Endothelial cell of umbilical vein (primary cell): ENCODE measurements around the gene FOCAD. TPM values are rescaled to one million over a fixed set of nuclear protein-coding genes. Genes with fewer than 3 reads are reported as not detected.

Experiments used
- BruUV-seq: library from RNA; stranded (reverse); fragments of 400-500 nt; replicated peaks from 2 replicates; lab custom pipeline; 2021; lab: Mats Ljungman, UMichigan
- CTCF ChIA-PET: fragments of 300-600, 350-600 bp; sonication (Branson Sonifier 250); formaldehyde crosslinking; loops from one replicate; lab custom pipeline; 2021; ENCODE audit warnings: antibody characterized with exemption, inconsistent platforms; lab: Charles Lee
- POLR2A ChIA-PET: fragments of 300-600, 350-600 bp; sonication (Branson Sonifier 250); formaldehyde crosslinking; loops from one replicate; lab custom pipeline; 2021; ENCODE audit warnings: antibody characterized with exemption, inconsistent platforms; lab: Charles Lee
- DNase-seq: peaks from one replicate; pipeline ENCODE4 v3.0.0-alpha.2; 2011; ENCODE audit warnings: low read depth, low spot score
- FAIRE-seq: peaks from 2 replicates; lab custom pipeline; 2011; peaks lifted over from hg19 to GRCh38; lab: Jason Lieb, UNC
- H2AFZ ChIP-seq: 2 replicates; pipeline ENCODE4 v1.6.0; 2012; ENCODE audit warnings: low read depth, low read length, control low read depth, inconsistent platforms
- H3K27ac ChIP-seq: 2 replicates; pipeline ENCODE4 v1.5.1; 2011; ENCODE audit warnings: low read depth, mild to moderate bottlenecking, control low read depth, low read length, moderate library complexity; ENCODE audit not compliant: insufficient read depth
- H3K27me3 ChIP-seq, 2 experiments: 2 replicates each; pipeline versions ENCODE4 v1.6.0 to v1.6.1; 2011; ENCODE audit warnings: low read length in 2 of 2, mixed read lengths in 1 of 2; ENCODE audit not compliant: control insufficient read depth in 2 of 2, insufficient read depth in 2 of 2
- H3K36me3 ChIP-seq, 2 experiments: 2 replicates in 1 of 2; 3 replicates in 1 of 2; pipeline ENCODE4 v1.5.1; 2011; ENCODE audit warnings: low read length in 2 of 2, mild to moderate bottlenecking in 1 of 2, moderate library complexity in 1 of 2; ENCODE audit not compliant: control insufficient read depth in 2 of 2, insufficient read depth in 2 of 2; ENCODE audit errors: extremely low read depth in 1 of 2
- H3K4me1 ChIP-seq: 3 replicates; pipeline ENCODE4 v1.5.1; 2011; ENCODE audit warnings: mild to moderate bottlenecking, low read length; ENCODE audit not compliant: control insufficient read depth, insufficient read depth; ENCODE audit errors: extremely low read depth
- H3K4me2 ChIP-seq: 2 replicates; pipeline ENCODE4 v1.6.1; 2011; ENCODE audit warnings: low read length, control low read depth, mixed read lengths; ENCODE audit not compliant: insufficient read depth
- H3K4me3 ChIP-seq, 3 experiments: fragments of 200-600 bp in 1 of 3; sonication (generic), shearing (Covaris generic) in 1 of 3; replicated peaks in 1 of 3; 2 replicates each; pipeline ENCODE4 v1.5.1; 2011 to 2016; ENCODE audit warnings: control low read depth in 3 of 3, low read length in 3 of 3, mild to moderate bottlenecking in 2 of 3, inconsistent platforms in 1 of 3, low read depth in 1 of 3, moderate library complexity in 1 of 3; ENCODE audit not compliant: insufficient read depth in 1 of 3
- H3K79me2 ChIP-seq: 2 replicates; pipeline ENCODE4 v1.6.0; 2012; ENCODE audit warnings: low read length, inconsistent platforms; ENCODE audit not compliant: control insufficient read depth, insufficient read depth
- H3K9ac ChIP-seq: replicated peaks from 2 replicates; pipeline ENCODE3; 2011; ENCODE audit warnings: low read length, control low read depth; ENCODE audit not compliant: insufficient read depth; ENCODE audit errors: extremely low read depth
- H3K9me1 ChIP-seq: replicated peaks from 3 replicates; pipeline ENCODE4 v1.6.0; 2011; ENCODE audit warnings: mild to moderate bottlenecking, low read length; ENCODE audit not compliant: control insufficient read depth, insufficient read depth; ENCODE audit errors: extremely low read depth
- H3K9me3 ChIP-seq: replicated peaks from 2 replicates; pipeline ENCODE4 v1.5.1; 2012; ENCODE audit warnings: low read length, inconsistent platforms; ENCODE audit not compliant: control insufficient read depth, insufficient read depth
- H4K20me1 ChIP-seq: replicated peaks from 2 replicates; pipeline ENCODE3; 2011; ENCODE audit warnings: mild to moderate bottlenecking, low read length; ENCODE audit not compliant: control insufficient read depth, insufficient read depth; ENCODE audit errors: extremely low read depth
- EZH2 ChIP-seq: IDR thresholded peaks from 2 replicates; pipeline ENCODE4 v1.6.1; 2012; ENCODE audit warnings: borderline replicate concordance, low read depth, mild to moderate bottlenecking, moderate library complexity, low read length, inconsistent platforms; ENCODE audit not compliant: severe bottlenecking
- FOS ChIP-seq: IDR thresholded peaks from 2 replicates; pipeline ENCODE4 v1.6.1; 2011; ENCODE audit warnings: mild to moderate bottlenecking, low read length, moderate library complexity, borderline replicate concordance; ENCODE audit not compliant: insufficient read depth
- GATA2 ChIP-seq: IDR thresholded peaks from 2 replicates; pipeline ENCODE4 v1.7.0; 2011; ENCODE audit warnings: low read depth, mild to moderate bottlenecking, moderate library complexity, mixed read lengths, low read length; ENCODE audit not compliant: insufficient read length, insufficient read depth
- JUN ChIP-seq: IDR thresholded peaks from 2 replicates; pipeline ENCODE4 v1.6.1; 2011; ENCODE audit warnings: borderline replicate concordance, low read depth; ENCODE audit not compliant: insufficient read length, insufficient read depth
- MYC ChIP-seq: IDR thresholded peaks from one replicate; pipeline ENCODE4 v1.6.1; 2011; ENCODE audit warnings: mild to moderate bottlenecking, low read depth, low read length
- POLR2A ChIP-seq: IDR thresholded peaks from 2 replicates; pipeline ENCODE4 v1.6.1; 2012; ENCODE audit warnings: low read depth, mild to moderate bottlenecking, control low read depth, low read length
- POLR2AphosphoS5 ChIP-seq: IDR thresholded peaks from 2 replicates; pipeline ENCODE4 v1.6.1; 2012; ENCODE audit warnings: low read depth, mild to moderate bottlenecking, control low read depth, low read length, moderate library complexity; ENCODE audit not compliant: insufficient read depth
- dilution Hi-C: fragments of 300-500 bp; cut with MboI; formaldehyde crosslinking; loops from one replicate; pipeline ENCODE4 v1.15.0; 2019; ENCODE audit warnings: low sequenced_read_pairs; ENCODE audit not compliant: extremely low pct_ligation_motif_present
- intact Hi-C: fragments of 100-400 bp; cut with micrococcal nuclease; formaldehyde crosslinking; loops from one replicate; pipeline ENCODE4 v1.10.0; 2022
- polyA plus RNA-seq, 4 experiments: library from polyadenylated mRNA; depleted of rRNA in 3 of 4; stranded (reverse) in 3 of 4; unstranded in 1 of 4; fragments of >200 nt; gene quantifications; 2 replicates each; pipeline versions ENCODE4 v1.2.1 to v1.2.3, GENCODE V29; 2011 to 2012; ENCODE audit warnings: missing spikeins in 1 of 4
- total RNA-seq: library from RNA; stranded (reverse); gene quantifications from 2 replicates; pipeline ENCODE4 v1.2.3, GENCODE V29; 2021
- TF ChIP-seq, protein P1 (sequence below): IDR thresholded peaks from 2 replicates; pipeline ENCODE4 v1.6.1; 2011; ENCODE audit not compliant: insufficient read depth, insufficient read length
- TF ChIP-seq, protein P2 (sequence below), 2 donors: IDR thresholded peaks; 1 replicate in 1 of 2; 2 replicates in 1 of 2; pipeline ENCODE4 v1.5.1; 2011; ENCODE audit warnings: low read length in 2 of 2, mild to moderate bottlenecking in 2 of 2, moderate library complexity in 2 of 2, control low read depth in 1 of 2, inconsistent platforms in 1 of 2, low read depth in 1 of 2; ENCODE audit not compliant: insufficient read depth in 1 of 2; ENCODE audit errors: extremely low read depth in 1 of 2

The FOCAD gene
- total and polyA plus RNA-seq, 2 donors (not counting 3 experiments of a cell fraction or from before 2014, with no cell fraction given), result 26.7 to 66.9 TPM

DNA sequence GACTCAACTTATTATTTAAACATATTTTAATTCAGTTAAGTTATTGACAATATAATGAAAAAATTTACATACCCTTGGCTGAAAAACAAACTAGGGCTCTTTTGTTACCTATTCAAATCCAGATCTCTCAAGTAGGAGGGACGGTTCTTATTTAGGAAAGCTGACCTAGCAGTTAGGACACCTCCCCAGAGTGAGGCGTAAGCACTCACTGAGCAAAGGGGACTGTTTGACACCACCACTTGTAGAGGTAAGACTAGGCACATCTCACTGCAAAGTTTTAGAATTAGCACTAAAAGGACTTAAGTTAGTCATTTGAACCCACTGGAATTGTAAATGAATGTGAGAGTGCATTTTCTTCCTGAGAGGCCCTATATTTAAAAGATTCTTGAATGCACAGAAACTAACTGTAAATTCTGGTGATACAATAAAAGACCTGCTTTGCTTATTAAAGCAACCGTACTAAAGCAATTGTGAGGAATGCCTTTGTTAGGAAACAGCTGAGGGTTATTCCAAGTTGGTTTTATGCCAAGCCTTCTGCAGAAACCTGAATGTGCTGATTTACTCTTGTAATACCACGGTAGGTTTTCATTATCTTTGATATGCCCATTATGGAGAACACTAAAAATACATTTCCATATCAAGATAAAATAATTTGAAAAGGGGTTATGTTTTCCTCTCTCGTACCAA lies 331.2 kb downstream of the FOCAD start:
- no peak overlapping the region for H3K4me2 ChIP-seq
- H3K4me1 ChIP-seq, result no peaks in the 10 kb centered on the region
- no TSS peak for BruUV-seq
- H3K9ac ChIP-seq, result no peak overlapping the region
- CTCF ChIA-PET, result no interaction called here
- H3K9me1 ChIP-seq, result no peaks in the 10 kb centered on the region
- H4K20me1 ChIP-seq, result no peaks in the 10 kb centered on the region
- TF ChIP-seq POLR2A (no peak), EZH2 (no peak), FOS (no peak), GATA2 (no peak), POLR2AphosphoS5 (no peak), MYC (no peak), JUN (no peak)
- TF ChIP-seq, protein P1, sequence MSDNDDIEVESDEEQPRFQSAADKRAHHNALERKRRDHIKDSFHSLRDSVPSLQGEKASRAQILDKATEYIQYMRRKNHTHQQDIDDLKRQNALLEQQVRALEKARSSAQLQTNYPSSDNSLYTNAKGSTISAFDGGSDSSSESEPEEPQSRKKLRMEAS, result no peak
- TF ChIP-seq, protein P2, sequence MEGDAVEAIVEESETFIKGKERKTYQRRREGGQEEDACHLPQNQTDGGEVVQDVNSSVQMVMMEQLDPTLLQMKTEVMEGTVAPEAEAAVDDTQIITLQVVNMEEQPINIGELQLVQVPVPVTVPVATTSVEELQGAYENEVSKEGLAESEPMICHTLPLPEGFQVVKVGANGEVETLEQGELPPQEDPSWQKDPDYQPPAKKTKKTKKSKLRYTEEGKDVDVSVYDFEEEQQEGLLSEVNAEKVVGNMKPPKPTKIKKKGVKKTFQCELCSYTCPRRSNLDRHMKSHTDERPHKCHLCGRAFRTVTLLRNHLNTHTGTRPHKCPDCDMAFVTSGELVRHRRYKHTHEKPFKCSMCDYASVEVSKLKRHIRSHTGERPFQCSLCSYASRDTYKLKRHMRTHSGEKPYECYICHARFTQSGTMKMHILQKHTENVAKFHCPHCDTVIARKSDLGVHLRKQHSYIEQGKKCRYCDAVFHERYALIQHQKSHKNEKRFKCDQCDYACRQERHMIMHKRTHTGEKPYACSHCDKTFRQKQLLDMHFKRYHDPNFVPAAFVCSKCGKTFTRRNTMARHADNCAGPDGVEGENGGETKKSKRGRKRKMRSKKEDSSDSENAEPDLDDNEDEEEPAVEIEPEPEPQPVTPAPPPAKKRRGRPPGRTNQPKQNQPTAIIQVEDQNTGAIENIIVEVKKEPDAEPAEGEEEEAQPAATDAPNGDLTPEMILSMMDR (IDR thresholded peaks at IDR 0.05; ENCODE audit: extremely low read depth in 1 of 2, insufficient read depth in 1 of 2, low read depth in 1 of 2, low read length in 2 of 2), result no peak
- H3K4me3 ChIP-seq, result no peak overlapping the region
- POLR2A ChIA-PET, result no interaction called here
- no peaks in the 10 kb centered on the region for H3K9me3 ChIP-seq
- H2AFZ ChIP-seq, result no peak overlapping the region
- H3K27me3 ChIP-seq, result no peaks in the 10 kb centered on the region
- H3K79me2 ChIP-seq, result no peaks in the 10 kb centered on the region
- H3K27ac ChIP-seq, result no peak overlapping the region
- dilution Hi-C loops (no loop called here), intact Hi-C loops (no loop called here)
- no peak for FAIRE-seq
- peak; percentile 21 for DNase-seq
- H3K36me3 ChIP-seq, result no peaks in the 10 kb centered on the region
